ENCODE measurements around the gene MED9.

GRCh38 chr17:17506893-17507464, 30.2 kb downstream of the MED9 start:
- TF ChIP-seq, protein P1, sequence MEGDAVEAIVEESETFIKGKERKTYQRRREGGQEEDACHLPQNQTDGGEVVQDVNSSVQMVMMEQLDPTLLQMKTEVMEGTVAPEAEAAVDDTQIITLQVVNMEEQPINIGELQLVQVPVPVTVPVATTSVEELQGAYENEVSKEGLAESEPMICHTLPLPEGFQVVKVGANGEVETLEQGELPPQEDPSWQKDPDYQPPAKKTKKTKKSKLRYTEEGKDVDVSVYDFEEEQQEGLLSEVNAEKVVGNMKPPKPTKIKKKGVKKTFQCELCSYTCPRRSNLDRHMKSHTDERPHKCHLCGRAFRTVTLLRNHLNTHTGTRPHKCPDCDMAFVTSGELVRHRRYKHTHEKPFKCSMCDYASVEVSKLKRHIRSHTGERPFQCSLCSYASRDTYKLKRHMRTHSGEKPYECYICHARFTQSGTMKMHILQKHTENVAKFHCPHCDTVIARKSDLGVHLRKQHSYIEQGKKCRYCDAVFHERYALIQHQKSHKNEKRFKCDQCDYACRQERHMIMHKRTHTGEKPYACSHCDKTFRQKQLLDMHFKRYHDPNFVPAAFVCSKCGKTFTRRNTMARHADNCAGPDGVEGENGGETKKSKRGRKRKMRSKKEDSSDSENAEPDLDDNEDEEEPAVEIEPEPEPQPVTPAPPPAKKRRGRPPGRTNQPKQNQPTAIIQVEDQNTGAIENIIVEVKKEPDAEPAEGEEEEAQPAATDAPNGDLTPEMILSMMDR (IDR thresholded peaks at IDR 0.05): no peak
- TF ChIP-seq POLR2A (IDR thresholded peaks at IDR 0.05): no peak
